HCT116 (cell line): Measurements from ENCODE around the gene FARP1. TPM values are rescaled to one million over a fixed set of nuclear protein-coding genes. Genes with fewer than 3 reads are reported as not detected.

Experiments
- ATAC-seq: fragments of 200-7000 bp; cut with Tn5 transposase; 2 replicates; pipeline ENCODE4 v1.9.1; 2020; ENCODE audit warnings: mild to moderate bottlenecking, moderate library complexity
- BruUV-seq: library from RNA; stranded (reverse); fragments of 400-500 nt; replicated peaks from 2 replicates; lab custom pipeline; 2021; lab: Mats Ljungman, UMichigan
- CTCF ChIA-PET: fragments of 300-600 bp; sonication (Branson Sonifier 250); formaldehyde crosslinking; loops from one replicate; lab custom pipeline; 2021; ENCODE audit warnings: antibody characterized with exemption; lab: Charles Lee
- POLR2A ChIA-PET: fragments of 300-600, 350-600 bp; sonication (Branson Sonifier 250); formaldehyde crosslinking; loops from one replicate; lab custom pipeline; 2021; ENCODE audit warnings: antibody characterized with exemption; lab: Charles Lee
- RAD21 ChIA-PET, 2 experiments: fragments of 300-600 bp; sonication (Branson Sonifier 250); formaldehyde crosslinking; loops; one replicate each; lab custom pipeline; 2023; ENCODE audit warnings: low total read pairs in 2 of 2; ENCODE audit not compliant: uncharacterized antibody in 2 of 2, unreplicated experiment in 2 of 2, low non-redundant PET in 1 of 2; lab: Charles Lee
- DNase-seq: peaks from one replicate; pipeline ENCODE4 v3.0.0-alpha.2; 2010; ENCODE audit warnings: low read depth, low spot score
- H2AFZ ChIP-seq: fragments of 200-600 bp; shearing (Covaris generic), sonication (generic); 2 replicates; pipeline ENCODE4 v1.6.1; 2017; ENCODE audit warnings: low read depth, mixed run types, mixed read lengths, antibody characterized with exemption, low read length; ENCODE audit not compliant: poor library complexity, severe bottlenecking
- H3K27ac ChIP-seq: 2 replicates; pipeline ENCODE4 v1.5.1; 2012; ENCODE audit warnings: low read depth, low read length
- H3K27me3 ChIP-seq: fragments of 200-600 bp; sonication (generic); 2 replicates; pipeline ENCODE4 v1.6.1; 2016; ENCODE audit warnings: mixed run types, low read length, mixed read lengths; ENCODE audit not compliant: insufficient read depth
- H3K36me3 ChIP-seq, 2 experiments: fragments of 200-500 bp in 1 of 2; fragments of 200-600 bp in 1 of 2; sonication (Bioruptor generic) in 1 of 2; sonication (generic) in 1 of 2; 2 replicates each; pipeline versions ENCODE4 v1.5.1 to v1.6.1; 2014 to 2016; ENCODE audit warnings: low read length in 2 of 2, inconsistent platforms in 1 of 2, mixed read lengths in 1 of 2, mixed run types in 1 of 2; ENCODE audit not compliant: insufficient read depth in 2 of 2, control insufficient read depth in 1 of 2
- H3K4me1 ChIP-seq, 2 experiments: fragments of 200-600 bp in 1 of 2; sonication (generic) in 1 of 2; 2 replicates each; pipeline versions ENCODE4 v1.5.1 to v1.6.1; 2012 to 2017; ENCODE audit warnings: low read length in 2 of 2, inconsistent platforms in 1 of 2, mild to moderate bottlenecking in 1 of 2, mixed read lengths in 1 of 2, mixed run types in 1 of 2, moderate library complexity in 1 of 2; ENCODE audit not compliant: insufficient read depth in 2 of 2, control insufficient read depth in 1 of 2
- H3K4me2 ChIP-seq: fragments of 200-600 bp; sonication (generic); 2 replicates; pipeline ENCODE4 v1.6.1; 2017; ENCODE audit warnings: mixed run types, low read length, mixed read lengths
- H3K4me3 ChIP-seq, 2 experiments: fragments of 200-600 bp in 1 of 2; sonication (generic) in 1 of 2; replicated peaks in 1 of 2; 2 replicates each; pipeline ENCODE4 v1.5.1; 2011 to 2016; ENCODE audit warnings: low read length in 2 of 2, control low read depth in 1 of 2, low read depth in 1 of 2, mild to moderate bottlenecking in 1 of 2, mixed read lengths in 1 of 2, mixed run types in 1 of 2
- H3K79me2 ChIP-seq: fragments of 200-600 bp; sonication (generic); 2 replicates; pipeline ENCODE4 v1.6.1; 2017; ENCODE audit warnings: mild to moderate bottlenecking, mixed run types, low read length, moderate library complexity, mixed read lengths; ENCODE audit not compliant: insufficient read depth
- H3K9ac ChIP-seq: fragments of 200-600 bp; sonication (generic); 2 replicates; pipeline ENCODE4 v1.6.1; 2016; ENCODE audit warnings: low read length, mixed read lengths
- H3K9me2 ChIP-seq: fragments of 200-600 bp; sonication (generic), shearing (Covaris generic); 2 replicates; pipeline ENCODE4 v1.6.1; 2017; ENCODE audit warnings: mixed run types, mild to moderate bottlenecking, moderate library complexity; ENCODE audit not compliant: insufficient read depth
- H3K9me3 ChIP-seq, 2 experiments: fragments of 200-500 bp in 1 of 2; fragments of 200-600 bp in 1 of 2; sonication (Bioruptor generic) in 1 of 2; sonication (generic) in 1 of 2; 2 replicates each; pipeline ENCODE4 v1.6.1; 2014 to 2017; ENCODE audit warnings: low read length in 2 of 2, mixed read lengths in 2 of 2, inconsistent platforms in 1 of 2, low read depth in 1 of 2, mild to moderate bottlenecking in 1 of 2, mixed run types in 1 of 2, moderate library complexity in 1 of 2; ENCODE audit not compliant: control insufficient read depth in 1 of 2, insufficient read depth in 1 of 2
- H4K20me1 ChIP-seq: fragments of 200-600 bp; sonication (generic), shearing (Covaris generic); 2 replicates; pipeline ENCODE4 v1.6.1; 2017; ENCODE audit warnings: mixed run types, mild to moderate bottlenecking, moderate library complexity; ENCODE audit not compliant: insufficient read depth
- CEBPB ChIP-seq: IDR thresholded peaks from 2 replicates; pipeline ENCODE4 v1.6.1; 2012; ENCODE audit warnings: low read depth
- CTCF ChIP-seq, 3 experiments: fragments of 200-600 bp in 1 of 3; sonication (generic) in 1 of 3; IDR thresholded peaks in 2 of 3; conservative IDR thresholded peaks in 1 of 3; 2 replicates each; pipeline ENCODE4 v1.5.1; 2012 to 2017; ENCODE audit warnings: low read depth in 2 of 3, low read length in 2 of 3, antibody characterized with exemption in 1 of 3, borderline replicate concordance in 1 of 3, control low read depth in 1 of 3, mild to moderate bottlenecking in 1 of 3, mixed read lengths in 1 of 3, mixed run types in 1 of 3, moderate library complexity in 1 of 3; ENCODE audit not compliant: insufficient read depth in 1 of 3
- ELF1 ChIP-seq: IDR thresholded peaks from 2 replicates; pipeline ENCODE4 v1.6.1; 2012; ENCODE audit warnings: low read depth, borderline replicate concordance
- FOSL1 ChIP-seq: IDR thresholded peaks from 2 replicates; pipeline ENCODE4 v1.6.1; 2012; ENCODE audit warnings: low read depth
- JUND ChIP-seq: IDR thresholded peaks from 2 replicates; pipeline ENCODE4 v1.6.1; 2012
- POLR2A ChIP-seq: IDR thresholded peaks from 2 replicates; pipeline ENCODE4 v1.7.0; 2011; ENCODE audit warnings: borderline replicate concordance; ENCODE audit not compliant: insufficient read depth, insufficient read length; ENCODE audit errors: extremely low read depth
- SIN3A ChIP-seq: IDR thresholded peaks from 2 replicates; pipeline ENCODE4 v1.6.1; 2012; ENCODE audit warnings: low read depth
- YY1 ChIP-seq: IDR thresholded peaks from 2 replicates; pipeline ENCODE4 v1.6.1; 2011; ENCODE audit warnings: low read length, low read depth, moderate library complexity, mild to moderate bottlenecking; ENCODE audit not compliant: insufficient replicate concordance; ENCODE audit errors: extremely low read depth
- ZBTB33 ChIP-seq: IDR thresholded peaks from 2 replicates; pipeline ENCODE4 v1.6.1; 2011; ENCODE audit warnings: mild to moderate bottlenecking, low read length, moderate library complexity; ENCODE audit not compliant: insufficient replicate concordance; ENCODE audit errors: extremely low read depth
- ZFX ChIP-seq: fragments of 450-650 bp; IDR thresholded peaks from 2 replicates; pipeline ENCODE4 v1.6.1; 2017
- intact Hi-C: fragments of 100-400 bp; cut with micrococcal nuclease; formaldehyde crosslinking; loops from 2 replicates; pipeline ENCODE4 v1.10.0; 2022
- total RNA-seq: library from RNA; stranded (reverse); gene quantifications from one replicate; pipeline ENCODE4 v1.2.1, GENCODE V29; 2021; ENCODE audit not compliant: unreplicated experiment

Gene FARP1
- total RNA-seq, 1 experiment from 2014 or later, result 30.5 TPM

GRCh38 chr13:98289339-98289945 is 146.5 kb downstream of the FARP1 start:
- Histone ChIP-seq H3K9me3 (no peaks in the 10 kb centered on the region), H3K4me3 (no peak overlapping the region), H4K20me1 (no peaks in the 10 kb centered on the region), H3K27ac (no peak overlapping the region), H3K4me2 (no peak overlapping the region), H3K9me2 (no peaks in the 10 kb centered on the region), H3K27me3 (no peaks in the 10 kb centered on the region), H3K36me3 (no peaks in the 10 kb centered on the region), H3K79me2 (no peaks in the 10 kb centered on the region), H3K9ac (no peak overlapping the region), H2AFZ (no peak overlapping the region), H3K4me1 (no peaks in the 10 kb centered on the region)
- no peak for ATAC-seq
- RAD21 ChIA-PET, result no interaction called here
- TF ChIP-seq ELF1 (no peak), FOSL1 (no peak), SIN3A (no peak), JUND (no peak), ZBTB33 (no peak), YY1 (no peak), ZFX (no peak), CTCF (IDR thresholded peaks at IDR 0.05 in 2 of 3, conservative IDR thresholded peaks at IDR 0.05 in 1 of 3; ENCODE audit: borderline replicate concordance in 1 of 3, insufficient read depth in 1 of 3, low read depth in 2 of 3, low read length in 2 of 3) (no peak), POLR2A (no peak), CEBPB (no peak)
- BruUV-seq, result no TSS peak
- CTCF ChIA-PET, result no interaction called here
- DNase-seq, result no peak
- intact Hi-C loops, result no loop called here
- POLR2A ChIA-PET, result no interaction called here
